Measurements from ENCODE around the gene IL34. TPM values are rescaled to one million over a fixed set of nuclear protein-coding genes. Genes with fewer than 3 reads are reported as not detected.

Gene IL34
- total RNA-seq, 1 experiment from 2014 or later, result not detected

- peak overlapping the region; percentile 27; the same call in 1 of the 2 replicates for H3K27ac ChIP-seq (ENCODE audit: low read depth, low read length)
- H3K79me2 ChIP-seq (ENCODE audit: insufficient read depth, low read length), result no peaks in the 10 kb centered on the region
- H3K36me3 ChIP-seq (ENCODE audit: control insufficient read depth in 1 of 2, insufficient read depth in 2 of 2, low read length in 2 of 2), result no peaks in the 10 kb centered on the region
- TF ChIP-seq CTCF (IDR thresholded peaks at IDR 0.05 in 2 of 3, conservative IDR thresholded peaks at IDR 0.05 in 1 of 3; ENCODE audit: borderline replicate concordance in 1 of 3, insufficient read depth in 1 of 3, low read depth in 2 of 3, low read length in 2 of 3) (peak in 2 of 3 experiments; percentile 20 to 21; a peak in 1 of 6 replicates), ATF3 (IDR thresholded peaks at IDR 0.05) (no peak), SIN3A (IDR thresholded peaks at IDR 0.05; ENCODE audit: low read depth) (no peak), ELF1 (IDR thresholded peaks at IDR 0.05; ENCODE audit: borderline replicate concordance, low read depth) (no peak)
- H3K9me2 ChIP-seq (ENCODE audit: insufficient read depth), result no peaks in the 10 kb centered on the region
- ChIA-PET CTCF (no interaction called here), POLR2A (no interaction called here), RAD21 (ENCODE audit: low non-redundant PET in 1 of 2, low total read pairs in 2 of 2, uncharacterized antibody in 2 of 2, unreplicated experiment in 2 of 2) (no interaction called here)
- no peak for DNase-seq (ENCODE audit: low read depth, low spot score)
- peak overlapping the region; percentile 17 for H3K4me2 ChIP-seq (ENCODE audit: low read length)
- no TSS peak for BruUV-seq (replicated peaks)
- ATAC-seq, result peak; percentile 68
- H3K9me3 ChIP-seq (ENCODE audit: control insufficient read depth in 1 of 2, insufficient read depth in 1 of 2, low read depth in 1 of 2, low read length in 2 of 2), result no peaks in the 10 kb centered on the region
- H3K9ac ChIP-seq (ENCODE audit: low read length), result no peak overlapping the region
- H3K4me3 ChIP-seq (replicated peaks in 1 of 2; ENCODE audit: low read depth in 1 of 2, low read length in 2 of 2), result no peak overlapping the region
- H2AFZ ChIP-seq (ENCODE audit: low read depth, low read length, poor library complexity, severe bottlenecking), result no peak overlapping the region
- H4K20me1 ChIP-seq (ENCODE audit: insufficient read depth), result no peaks in the 10 kb centered on the region
- intact Hi-C loops (cut with micrococcal nuclease), result no loop called here
- peaks cover 36 to 52% of the 10 kb centered on the region in 2 experiments for H3K4me1 ChIP-seq (ENCODE audit: control insufficient read depth in 1 of 2, insufficient read depth in 2 of 2, low read length in 2 of 2)
- H3K27me3 ChIP-seq (ENCODE audit: insufficient read depth, low read length), result no peaks in the 10 kb centered on the region
These were observed 56.9 kb downstream of the IL34 start for GRCh38 chr16:70703041-70703834.

- H3K4me2 ChIP-seq (ENCODE audit: low read length), result peak overlapping the region; percentile 17
- H3K9ac ChIP-seq (ENCODE audit: low read length), result no peak overlapping the region
- no peak for ATAC-seq
- H4K20me1 ChIP-seq (ENCODE audit: insufficient read depth), result no peaks in the 10 kb centered on the region
- POLR2A ChIA-PET, result no interaction called here
- no peaks in the 10 kb centered on the region for H3K9me2 ChIP-seq (ENCODE audit: insufficient read depth)
- intact Hi-C loops (cut with micrococcal nuclease), result no loop called here
- no peak for TF ChIP-seq SRF (IDR thresholded peaks at IDR 0.05; ENCODE audit: low read depth)
- TF ChIP-seq EZH2phosphoT487 (IDR thresholded peaks at IDR 0.05; ENCODE audit: borderline replicate concordance), result no peak
- no TSS peak for BruUV-seq (replicated peaks)
- no peaks in the 10 kb centered on the region for H3K27me3 ChIP-seq (ENCODE audit: insufficient read depth, low read length)
- no peaks in the 10 kb centered on the region for H3K36me3 ChIP-seq (ENCODE audit: control insufficient read depth in 1 of 2, insufficient read depth in 2 of 2, low read length in 2 of 2)
- H2AFZ ChIP-seq (ENCODE audit: low read depth, low read length, poor library complexity, severe bottlenecking), result no peak overlapping the region
- H3K9me3 ChIP-seq (ENCODE audit: control insufficient read depth in 1 of 2, insufficient read depth in 1 of 2, low read depth in 1 of 2, low read length in 2 of 2), result no peaks in the 10 kb centered on the region
- RAD21 ChIA-PET (ENCODE audit: low non-redundant PET in 1 of 2, low total read pairs in 2 of 2, uncharacterized antibody in 2 of 2, unreplicated experiment in 2 of 2), result no interaction called here
- H3K4me1 ChIP-seq (ENCODE audit: control insufficient read depth in 1 of 2, insufficient read depth in 2 of 2, low read length in 2 of 2), result peaks cover 37 to 53% of the 10 kb centered on the region in 2 experiments
- peak overlapping the region; percentile 27; the same call in 1 of the 2 replicates for H3K27ac ChIP-seq (ENCODE audit: low read depth, low read length)
- CTCF ChIA-PET, result no interaction called here
- no peak for DNase-seq (ENCODE audit: low read depth, low spot score)
- H3K79me2 ChIP-seq (ENCODE audit: insufficient read depth, low read length), result no peaks in the 10 kb centered on the region
- no peak overlapping the region for H3K4me3 ChIP-seq (replicated peaks in 1 of 2; ENCODE audit: low read depth in 1 of 2, low read length in 2 of 2)
These were observed 57.5 kb downstream of the IL34 start for GRCh38 chr16:70703835-70704381.

All from HCT116 (cell line).